ENCODE measurements around the gene TUBA1B. TPM values are rescaled to one million over a fixed set of nuclear protein-coding genes. Genes with fewer than 3 reads are reported as not detected.
A peak's percentile ranks its signal among the peaks of the same experiment; 100 is the strongest.

TUBA1B gene
- total RNA-seq, 1 donor from 2014 or later: 1,521 TPM

GRCh38 chr12:49110464-49111155 is 20.6 kb downstream of the TUBA1B start, which contains the start of gene LMBR1L:
Gene LMBR1L (minus strand): TSS chr12:49110847. CDS start chr12:49110555, 292 bp downstream.
- DNase-seq (ENCODE audit: low spot score): peak; percentile 93

GRCh38 chr12:49109641-49110463 is 21.3 kb downstream of the TUBA1B start:
- H3K27me3 Mint-ChIP-seq (ENCODE audit: insufficient read depth): no peaks in the 10 kb centered on the region
- intact Hi-C loops (cut with micrococcal nuclease): loop anchor here (1.0 kb wide), 8 partner anchors 12 to 125 kb away; partner anchors contain the start of genes KMT2D, PRKAG1 and TUBA1A
- no peak for DNase-seq (ENCODE audit: low spot score)

More at GRCh38 chr12:49110464-49111155, 20.6 kb downstream of the TUBA1B start, which contains the start of gene LMBR1L:
- H3K27ac Mint-ChIP-seq: peak within 1 kb of the TSS; percentile 92
- peaks cover 37% of the 10 kb centered on the region for H3K4me1 Mint-ChIP-seq (ENCODE audit: low read depth)
- H3K27me3 Mint-ChIP-seq (ENCODE audit: insufficient read depth): no peaks in the 10 kb centered on the region
- no peaks in the 10 kb centered on the region for H3K9me3 Mint-ChIP-seq
- intact Hi-C loops (cut with micrococcal nuclease): loop anchor here (1.0 kb wide), 8 partner anchors 12 to 125 kb away; partner anchors contain the start of genes KMT2D, PRKAG1 and TUBA1A
- peak within 1 kb of the TSS; percentile 93 for H3K4me3 Mint-ChIP-seq
- H3K36me3 Mint-ChIP-seq (ENCODE audit: low read depth): peaks cover 4% of the 10 kb centered on the region

GRCh38 chr12:49108958-49109404 is 22.2 kb downstream of the TUBA1B start:
- DNase-seq (ENCODE audit: low spot score): no peak
- intact Hi-C loops (cut with micrococcal nuclease): no loop called here
- no peaks in the 10 kb centered on the region for H3K27me3 Mint-ChIP-seq (ENCODE audit: insufficient read depth)
- peaks cover 37% of the 10 kb centered on the region for H3K4me1 Mint-ChIP-seq (ENCODE audit: low read depth)
- no peaks in the 10 kb centered on the region for H3K9me3 Mint-ChIP-seq
- H3K36me3 Mint-ChIP-seq (ENCODE audit: low read depth): peaks cover 6% of the 10 kb centered on the region
- peak overlapping the region; percentile 84 for H3K27ac Mint-ChIP-seq
- peak overlapping the region; percentile 93 for H3K4me3 Mint-ChIP-seq

More at GRCh38 chr12:49109641-49110463, 21.3 kb downstream of the TUBA1B start:
- Mint-ChIP-seq H3K4me1 (ENCODE audit: low read depth) (peaks cover 37% of the 10 kb centered on the region), H3K9me3 (no peaks in the 10 kb centered on the region), H3K36me3 (ENCODE audit: low read depth) (peaks cover 4% of the 10 kb centered on the region), H3K4me3 (peak overlapping the region; percentile 93), H3K27ac (peak overlapping the region; percentile 92)

- no peaks in the 10 kb centered on the region for H3K27me3 Mint-ChIP-seq (ENCODE audit: insufficient read depth)
- H3K4me3 Mint-ChIP-seq: no peak overlapping the region
- H3K27ac Mint-ChIP-seq: no peak overlapping the region
- DNase-seq (ENCODE audit: low spot score): no peak
- no peaks in the 10 kb centered on the region for H3K9me3 Mint-ChIP-seq
- peaks cover 22% of the 10 kb centered on the region for H3K36me3 Mint-ChIP-seq (ENCODE audit: low read depth)
- intact Hi-C loops (cut with micrococcal nuclease): no loop called here
- H3K4me1 Mint-ChIP-seq (ENCODE audit: low read depth): peaks cover 29% of the 10 kb centered on the region
These were observed 25.6 kb downstream of the TUBA1B start for GRCh38 chr12:49105504-49106084.

- no peak for DNase-seq (ENCODE audit: low spot score)
- intact Hi-C loops (cut with micrococcal nuclease): no loop called here
- Mint-ChIP-seq H3K27me3 (ENCODE audit: insufficient read depth) (no peaks in the 10 kb centered on the region), H3K4me3 (no peak overlapping the region), H3K27ac (no peak overlapping the region), H3K36me3 (ENCODE audit: low read depth) (peaks cover 29% of the 10 kb centered on the region), H3K9me3 (no peaks in the 10 kb centered on the region), H3K4me1 (ENCODE audit: low read depth) (peaks cover 23% of the 10 kb centered on the region)
These were observed 26.4 kb downstream of the TUBA1B start for GRCh38 chr12:49104822-49105221.

GRCh38 chr12:49100380-49100779 is 30.8 kb downstream of the TUBA1B start:
- no peak for DNase-seq (ENCODE audit: low spot score)
- H3K4me1 Mint-ChIP-seq (ENCODE audit: low read depth): peaks cover 1% of the 10 kb centered on the region
- peaks cover 2% of the 10 kb centered on the region for H3K27me3 Mint-ChIP-seq (ENCODE audit: insufficient read depth)
- H3K36me3 Mint-ChIP-seq (ENCODE audit: low read depth): peaks cover 48% of the 10 kb centered on the region
- H3K27ac Mint-ChIP-seq: no peak overlapping the region
- intact Hi-C loops (cut with micrococcal nuclease): no loop called here
- no peak overlapping the region for H3K4me3 Mint-ChIP-seq
- no peaks in the 10 kb centered on the region for H3K9me3 Mint-ChIP-seq

- Mint-ChIP-seq H3K27ac (no peak overlapping the region), H3K4me3 (no peak overlapping the region), H3K4me1 (ENCODE audit: low read depth) (peaks cover 11% of the 10 kb centered on the region), H3K36me3 (ENCODE audit: low read depth) (peaks cover 50% of the 10 kb centered on the region), H3K9me3 (no peaks in the 10 kb centered on the region), H3K27me3 (ENCODE audit: insufficient read depth) (peaks cover 13% of the 10 kb centered on the region)
- intact Hi-C loops (cut with micrococcal nuclease): loop anchor here (1.0 kb wide), 3 partner anchors 10 to 34 kb away; partner anchors contain the start of gene LMBR1L
- no peak for DNase-seq (ENCODE audit: low spot score)
These were observed 32.5 kb downstream of the TUBA1B start for GRCh38 chr12:49098703-49099102.

- intact Hi-C loops (cut with micrococcal nuclease): loop anchor here (1.0 kb wide), 3 partner anchors 10 to 34 kb away; partner anchors contain the start of gene LMBR1L
- Mint-ChIP-seq H3K27me3 (ENCODE audit: insufficient read depth) (peaks cover 20% of the 10 kb centered on the region), H3K9me3 (no peaks in the 10 kb centered on the region), H3K27ac (no peak overlapping the region), H3K36me3 (ENCODE audit: low read depth) (peaks cover 46% of the 10 kb centered on the region), H3K4me3 (no peak overlapping the region), H3K4me1 (ENCODE audit: low read depth) (peaks cover 18% of the 10 kb centered on the region)
- peak; percentile 43 for DNase-seq (ENCODE audit: low spot score)
These were observed 33.2 kb downstream of the TUBA1B start for GRCh38 chr12:49098035-49098451.

GRCh38 chr12:49097381-49097780 is 33.8 kb downstream of the TUBA1B start:
- DNase-seq (ENCODE audit: low spot score): no peak
- H3K27ac Mint-ChIP-seq: no peak overlapping the region
- peaks cover 25% of the 10 kb centered on the region for H3K27me3 Mint-ChIP-seq (ENCODE audit: insufficient read depth)
- peaks cover 22% of the 10 kb centered on the region for H3K4me1 Mint-ChIP-seq (ENCODE audit: low read depth)
- intact Hi-C loops (cut with micrococcal nuclease): no loop called here
- H3K4me3 Mint-ChIP-seq: no peak overlapping the region
- no peaks in the 10 kb centered on the region for H3K9me3 Mint-ChIP-seq
- H3K36me3 Mint-ChIP-seq (ENCODE audit: low read depth): peaks cover 46% of the 10 kb centered on the region

GRCh38 chr12:49094975-49095365 is 36.2 kb downstream of the TUBA1B start:
- H3K9me3 Mint-ChIP-seq: no peaks in the 10 kb centered on the region
- H3K36me3 Mint-ChIP-seq (ENCODE audit: low read depth): peaks cover 32% of the 10 kb centered on the region
- DNase-seq (ENCODE audit: low spot score): no peak
- intact Hi-C loops (cut with micrococcal nuclease): loop anchor here (5.0 kb wide), 1 partner anchor 247 kb away; no protein-coding TSS in a partner anchor
- peaks cover 46% of the 10 kb centered on the region for H3K27me3 Mint-ChIP-seq (ENCODE audit: insufficient read depth)
- H3K4me1 Mint-ChIP-seq (ENCODE audit: low read depth): peaks cover 45% of the 10 kb centered on the region
- peak overlapping the region; percentile 53 for H3K27ac Mint-ChIP-seq
- peak overlapping the region; percentile 38 for H3K4me3 Mint-ChIP-seq

GRCh38 chr12:49094160-49094974 is 36.8 kb downstream of the TUBA1B start, which contains the start of gene DHH:
Gene DHH (minus strand): TSS chr12:49094801. CDS start chr12:49094512, 289 bp downstream.
- H3K4me3 Mint-ChIP-seq: peak within 1 kb of the TSS; percentile 38
- intact Hi-C loops (cut with micrococcal nuclease): loop anchor here (5.0 kb wide), 1 partner anchor 248 kb away; no protein-coding TSS in a partner anchor
- no peaks in the 10 kb centered on the region for H3K9me3 Mint-ChIP-seq
- no peak for DNase-seq (ENCODE audit: low spot score)
- peaks cover 49% of the 10 kb centered on the region for H3K4me1 Mint-ChIP-seq (ENCODE audit: low read depth)
- peak within 1 kb of the TSS; percentile 53 for H3K27ac Mint-ChIP-seq
- H3K36me3 Mint-ChIP-seq (ENCODE audit: low read depth): peaks cover 28% of the 10 kb centered on the region
- peaks cover 50% of the 10 kb centered on the region for H3K27me3 Mint-ChIP-seq (ENCODE audit: insufficient read depth)

Data from activated T-helper 1 cell treated with anti-CD3 and anti-CD28 coated beads, Interleukin-12 subunit alpha, Interleukin-12 subunit beta, Interleukin-2, Interleukin-4 antibody, amounts not matched to agents 30 ng/mL and 10 ng/mL and 1 ng/mL, durations not matched to agents 14 hours and 24 hours and 36 hours (primary cell).